HL-60/S4 (cell line): Measurements from ENCODE around the gene FAM184B.

Source experiments
- in situ Hi-C: fragments of 300-500 bp; cut with MboI; formaldehyde crosslinking; loops from 2 replicates; pipeline ENCODE4 v1.14.3; 2022; ENCODE audit warnings: low sequenced_read_pairs

FAM184B gene

GRCh38 chr4:17646693-17647092 is 134.7 kb downstream of the FAM184B start:
- in situ Hi-C loops: no loop called here

GRCh38 chr4:17642398-17642783 is 139.0 kb downstream of the FAM184B start:
- in situ Hi-C loops: no loop called here

- in situ Hi-C loops: no loop called here
Observed at GRCh38 chr4:17639136-17639535, 142.3 kb downstream of the FAM184B start.

GRCh38 chr4:17636696-17637622 is 144.5 kb downstream of the FAM184B start:
- in situ Hi-C loops: no loop called here

- in situ Hi-C loops: no loop called here
Observed at GRCh38 chr4:17636341-17636695, 145.1 kb downstream of the FAM184B start.

GRCh38 chr4:17635056-17635455 is 146.4 kb downstream of the FAM184B start:
- in situ Hi-C loops: no loop called here

GRCh38 chr4:17633600-17633999 is 147.8 kb downstream of the FAM184B start:
- in situ Hi-C loops: no loop called here

- in situ Hi-C loops: no loop called here
Observed at GRCh38 chr4:17630228-17630627, 151.2 kb downstream of the FAM184B start.

GRCh38 chr4:17624821-17625220 is 156.6 kb downstream of the FAM184B start:
- in situ Hi-C loops: no loop called here

GRCh38 chr4:17623451-17624001 is 157.9 kb downstream of the FAM184B start:
- in situ Hi-C loops: no loop called here

- in situ Hi-C loops: no loop called here
Observed at GRCh38 chr4:17619416-17620105, 161.9 kb downstream of the FAM184B start.

GRCh38 chr4:17618926-17619325 is 162.5 kb downstream of the FAM184B start:
- in situ Hi-C loops: no loop called here

- in situ Hi-C loops: no loop called here
Observed at GRCh38 chr4:17616283-17616682, 165.1 kb downstream of the FAM184B start.

- in situ Hi-C loops: no loop called here
Observed at GRCh38 chr4:17614416-17615299, 166.8 kb downstream of the FAM184B start, which contains the start of gene MED28. Gene MED28 (plus strand): TSS chr4:17614641. CDS start chr4:17614655, 14 bp downstream.

- in situ Hi-C loops: no loop called here
Observed at GRCh38 chr4:17613761-17614415, 167.5 kb downstream of the FAM184B start.

- in situ Hi-C loops: no loop called here
Observed at GRCh38 chr4:17605236-17605635, 176.2 kb downstream of the FAM184B start.

- in situ Hi-C loops: no loop called here
Observed at GRCh38 chr4:17599826-17600225, 181.6 kb downstream of the FAM184B start.

- in situ Hi-C loops: no loop called here
Observed at GRCh38 chr4:17597517-17597916, 183.9 kb downstream of the FAM184B start.

GRCh38 chr4:17595471-17596005 is 185.9 kb downstream of the FAM184B start:
- in situ Hi-C loops: no loop called here

- in situ Hi-C loops: no loop called here
Observed at GRCh38 chr4:17589355-17589754, 192.1 kb downstream of the FAM184B start.
